ENCODE data around the gene PLXNC1. TPM values are rescaled to one million over a fixed set of nuclear protein-coding genes. Genes with fewer than 3 reads are reported as not detected.
"Not testable (repeated sequence)": the region's sequence is repeated elsewhere in the genome, so short reads cannot be mapped to it uniquely, and the experiment has no call there.

The PLXNC1 gene
- polyA plus RNA-seq, 1 experiment, result 4.8 TPM

DNA sequence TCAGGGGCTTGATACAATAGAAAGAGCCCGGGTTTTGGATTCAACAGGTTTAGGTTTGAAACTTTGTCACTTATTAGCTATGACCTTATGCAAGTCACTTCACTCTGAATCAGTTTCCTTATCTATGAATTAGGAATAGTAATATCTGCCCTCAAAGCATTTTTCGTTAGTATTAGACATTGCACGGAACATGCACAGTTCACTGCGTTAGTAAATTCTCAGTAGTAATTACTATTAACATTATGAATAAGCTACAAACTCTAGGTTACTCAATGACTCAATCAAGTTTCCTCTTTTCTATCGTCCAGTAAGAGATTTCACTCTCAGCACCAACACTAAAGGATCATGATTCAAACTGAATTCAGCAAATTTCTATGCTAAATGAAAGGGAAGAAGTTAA lies 161.0 kb downstream of the PLXNC1 start:
- DNase-seq (ENCODE audit: low read depth, low spot score), result no peak
- ChIA-PET CTCF (no interaction called here), POLR2A (no interaction called here)
- no peak for TF ChIP-seq CTCF (IDR thresholded peaks at IDR 0.05; ENCODE audit: low read depth, low read length)
- H3K27ac ChIP-seq (ENCODE audit: low read depth, low read length), result no peak overlapping the region
- H3K4me3 ChIP-seq (ENCODE audit: low read depth, low read length), result no peak overlapping the region
- no peaks in the 10 kb centered on the region for H3K27me3 ChIP-seq (ENCODE audit: control insufficient read depth, insufficient read depth, low read length)
- no peaks in the 10 kb centered on the region for H3K9me3 ChIP-seq (ENCODE audit: control insufficient read depth, insufficient read depth, low read length)

DNA sequence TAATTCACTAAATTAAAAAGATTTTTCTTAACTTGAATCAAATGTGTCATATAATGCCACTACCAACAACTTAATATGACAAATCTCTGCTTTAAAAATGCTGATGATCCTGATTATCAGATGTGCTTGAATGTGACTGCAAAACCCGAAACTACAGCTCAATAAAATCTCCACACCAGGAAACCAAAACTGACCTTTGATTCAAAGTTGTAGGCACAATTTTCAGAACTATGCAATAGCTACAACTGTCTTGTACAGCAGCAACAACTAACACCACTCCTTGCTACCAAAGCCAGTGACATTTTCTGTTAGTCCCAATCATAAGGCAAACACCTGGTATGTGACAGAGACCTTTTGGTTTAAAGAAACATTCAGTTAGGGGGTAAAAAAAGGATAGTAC lies 164.0 kb downstream of the PLXNC1 start:
- CTCF ChIA-PET, result interaction anchor here (0.6 kb wide), 1 partner anchor 9 kb away, joined by 4 read pairs; no protein-coding TSS in a partner anchor
- Histone ChIP-seq H3K27ac (ENCODE audit: low read depth, low read length) (no peak overlapping the region), H3K27me3 (ENCODE audit: control insufficient read depth, insufficient read depth, low read length) (no peaks in the 10 kb centered on the region), H3K4me3 (ENCODE audit: low read depth, low read length) (no peak overlapping the region), H3K9me3 (ENCODE audit: control insufficient read depth, insufficient read depth, low read length) (no peaks in the 10 kb centered on the region)
- POLR2A ChIA-PET, result no interaction called here
- no peak for TF ChIP-seq CTCF (IDR thresholded peaks at IDR 0.05; ENCODE audit: low read depth, low read length)
- DNase-seq (ENCODE audit: low read depth, low spot score), result no peak

- H3K9me3 ChIP-seq (ENCODE audit: control insufficient read depth, insufficient read depth, low read length); CTCF ChIA-PET; DNase-seq (ENCODE audit: low read depth, low spot score); H3K27me3 ChIP-seq (ENCODE audit: control insufficient read depth, insufficient read depth, low read length); H3K4me3 ChIP-seq (ENCODE audit: low read depth, low read length); H3K27ac ChIP-seq (ENCODE audit: low read depth, low read length); POLR2A ChIA-PET: not testable (repeated sequence)
Measured at GRCh38 chr12:94316600-94316999, 168.2 kb downstream of the PLXNC1 start.

- ChIA-PET CTCF (no interaction called here), POLR2A (no interaction called here)
- TF ChIP-seq CTCF (IDR thresholded peaks at IDR 0.05; ENCODE audit: low read depth, low read length), result no peak
- peaks cover 11% of the 10 kb centered on the region; the same call in 1 of the 2 replicates for H3K9me3 ChIP-seq (ENCODE audit: control insufficient read depth, insufficient read depth, low read length)
- no peak overlapping the region for H3K4me3 ChIP-seq (ENCODE audit: low read depth, low read length)
- DNase-seq (ENCODE audit: low read depth, low spot score), result no peak
- H3K27me3 ChIP-seq (ENCODE audit: control insufficient read depth, insufficient read depth, low read length), result no peaks in the 10 kb centered on the region
- H3K27ac ChIP-seq (ENCODE audit: low read depth, low read length), result no peak overlapping the region
Measured at GRCh38 chr12:94318181-94318580, 169.8 kb downstream of the PLXNC1 start.

- no peak for DNase-seq (ENCODE audit: low read depth, low spot score)
- ChIA-PET CTCF (no interaction called here), POLR2A (no interaction called here)
- Histone ChIP-seq H3K4me3 (ENCODE audit: low read depth, low read length) (no peak overlapping the region), H3K27ac (ENCODE audit: low read depth, low read length) (no peak overlapping the region), H3K27me3 (ENCODE audit: control insufficient read depth, insufficient read depth, low read length) (no peaks in the 10 kb centered on the region), H3K9me3 (ENCODE audit: control insufficient read depth, insufficient read depth, low read length) (peaks cover 11% of the 10 kb centered on the region; the same call in 1 of the 2 replicates)
- TF ChIP-seq CTCF (IDR thresholded peaks at IDR 0.05; ENCODE audit: low read depth, low read length), result no peak
Measured at GRCh38 chr12:94320109-94320508, 171.7 kb downstream of the PLXNC1 start.

- Histone ChIP-seq H3K27me3 (ENCODE audit: control insufficient read depth, insufficient read depth, low read length) (no peaks in the 10 kb centered on the region), H3K4me3 (ENCODE audit: low read depth, low read length) (no peak overlapping the region), H3K27ac (ENCODE audit: low read depth, low read length) (no peak overlapping the region), H3K9me3 (ENCODE audit: control insufficient read depth, insufficient read depth, low read length) (peaks cover 11% of the 10 kb centered on the region; the same call in 1 of the 2 replicates)
- ChIA-PET POLR2A (no interaction called here), CTCF (no interaction called here)
- no peak for TF ChIP-seq CTCF (IDR thresholded peaks at IDR 0.05; ENCODE audit: low read depth, low read length)
- DNase-seq (ENCODE audit: low read depth, low spot score), result no peak
Measured at GRCh38 chr12:94322346-94322745, 174.0 kb downstream of the PLXNC1 start.
